Suprapubic skin (tissue), 3 donors: Measurements from ENCODE around the gene BANP.
"Not testable (repeated sequence)": the region's sequence is repeated elsewhere in the genome, so short reads cannot be mapped to it uniquely, and the experiment has no call there.

Source experiments
- POLR2A ChIP-seq, 2 donors: fragments of 450-650 bp; IDR thresholded peaks; one replicate each; pipeline ENCODE4 v1.6.1; 2017; ENCODE audit warnings: antibody characterized with exemption in 2 of 2, mild to moderate bottlenecking in 2 of 2, moderate library complexity in 2 of 2
- TF ChIP-seq, protein P1 (sequence below), 2 donors: fragments of 200-600 bp in 1 of 2; fragments of 450-650 bp in 1 of 2; sonication (generic) in 1 of 2; IDR thresholded peaks; one replicate each; pipeline ENCODE4 v1.5.1; 2016 to 2019; ENCODE audit warnings: antibody characterized with exemption in 2 of 2, mild to moderate bottlenecking in 1 of 2, moderate library complexity in 1 of 2

DNA sequence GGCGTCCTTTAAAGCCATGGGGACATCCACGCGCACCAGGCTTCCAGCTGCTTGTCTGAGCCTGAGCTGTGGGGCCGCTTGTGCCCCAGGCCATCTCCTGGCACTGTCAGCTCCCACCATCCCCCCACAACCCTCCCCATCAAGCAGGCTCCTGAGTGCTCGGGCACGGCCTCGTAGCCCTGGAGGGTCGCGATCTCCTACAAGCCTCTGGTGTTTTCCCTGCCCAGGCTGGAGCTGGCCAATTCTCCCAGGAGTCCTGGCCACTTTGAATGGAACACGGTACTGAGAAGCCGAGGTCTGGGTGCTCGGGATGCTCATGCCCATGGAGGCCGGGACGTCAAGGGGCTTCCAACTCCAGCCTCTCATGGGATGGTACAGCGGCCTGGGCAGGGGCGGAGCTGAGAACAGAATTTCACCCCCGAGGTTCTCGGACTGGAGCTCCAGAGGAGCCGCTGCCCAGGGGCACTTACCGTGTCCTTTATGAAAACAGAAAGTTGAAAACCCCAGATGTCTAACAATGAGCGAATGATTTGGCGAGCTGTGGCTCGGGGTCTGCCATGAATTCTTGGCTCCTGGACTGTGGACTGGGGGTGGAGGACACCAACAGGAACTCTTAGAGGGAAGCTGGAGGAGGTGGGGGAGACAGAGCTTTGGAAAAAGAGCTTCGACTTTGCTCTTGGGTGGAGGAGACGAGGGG lies 142.5 kb downstream of the BANP start:
- TF ChIP-seq, protein P1, sequence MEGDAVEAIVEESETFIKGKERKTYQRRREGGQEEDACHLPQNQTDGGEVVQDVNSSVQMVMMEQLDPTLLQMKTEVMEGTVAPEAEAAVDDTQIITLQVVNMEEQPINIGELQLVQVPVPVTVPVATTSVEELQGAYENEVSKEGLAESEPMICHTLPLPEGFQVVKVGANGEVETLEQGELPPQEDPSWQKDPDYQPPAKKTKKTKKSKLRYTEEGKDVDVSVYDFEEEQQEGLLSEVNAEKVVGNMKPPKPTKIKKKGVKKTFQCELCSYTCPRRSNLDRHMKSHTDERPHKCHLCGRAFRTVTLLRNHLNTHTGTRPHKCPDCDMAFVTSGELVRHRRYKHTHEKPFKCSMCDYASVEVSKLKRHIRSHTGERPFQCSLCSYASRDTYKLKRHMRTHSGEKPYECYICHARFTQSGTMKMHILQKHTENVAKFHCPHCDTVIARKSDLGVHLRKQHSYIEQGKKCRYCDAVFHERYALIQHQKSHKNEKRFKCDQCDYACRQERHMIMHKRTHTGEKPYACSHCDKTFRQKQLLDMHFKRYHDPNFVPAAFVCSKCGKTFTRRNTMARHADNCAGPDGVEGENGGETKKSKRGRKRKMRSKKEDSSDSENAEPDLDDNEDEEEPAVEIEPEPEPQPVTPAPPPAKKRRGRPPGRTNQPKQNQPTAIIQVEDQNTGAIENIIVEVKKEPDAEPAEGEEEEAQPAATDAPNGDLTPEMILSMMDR (IDR thresholded peaks at IDR 0.05): not testable (repeated sequence)
- not testable (repeated sequence) for TF ChIP-seq POLR2A (IDR thresholded peaks at IDR 0.05)
